HTR-8/SVneo (cell line): ENCODE results near the gene GOLGA6A.
"Not testable (repeated sequence)": the region's sequence is repeated elsewhere in the genome, so short reads cannot be mapped to it uniquely, and the experiment has no call there.

Experiments
- DNase-seq: peaks from one replicate; pipeline ENCODE4 v3.0.0; 2011; ENCODE audit warnings: low spot score, mixed read lengths; ENCODE audit not compliant: insufficient read length
- FAIRE-seq: peaks from 2 replicates; lab custom pipeline; 2011; peaks lifted over from hg19 to GRCh38; lab: Jason Lieb, UNC

GOLGA6A gene, protein sequence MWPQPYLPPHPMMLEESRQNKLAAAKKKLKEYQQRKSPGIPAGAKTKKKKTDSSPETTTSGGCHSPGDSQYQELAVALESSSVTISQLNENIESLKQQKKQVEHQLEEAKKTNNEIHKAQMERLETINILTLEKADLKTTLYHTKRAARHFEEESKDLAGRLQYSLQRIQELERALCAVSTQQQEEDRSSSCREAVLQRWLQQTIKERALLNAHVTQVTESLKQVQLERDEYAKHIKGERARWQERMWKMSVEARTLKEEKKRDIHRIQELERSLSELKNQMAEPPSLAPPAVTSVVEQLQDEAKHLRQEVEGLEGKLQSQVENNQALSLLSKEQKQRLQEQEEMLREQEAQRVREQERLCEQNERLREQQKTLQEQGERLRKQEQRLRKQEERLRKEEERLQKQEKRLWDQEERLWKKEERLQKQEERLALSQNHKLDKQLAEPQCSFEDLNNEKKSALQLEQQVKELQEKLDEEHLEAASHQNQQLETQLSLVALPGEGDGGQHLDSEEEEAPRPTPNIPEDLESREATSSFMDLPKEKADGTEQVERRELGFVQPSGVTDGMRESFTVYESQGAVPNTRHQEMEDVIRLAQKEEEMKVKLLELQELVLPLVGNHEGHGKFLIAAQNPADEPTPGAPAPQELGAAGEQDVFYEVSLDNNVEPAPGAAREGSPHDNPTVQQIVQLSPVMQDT

DNA sequence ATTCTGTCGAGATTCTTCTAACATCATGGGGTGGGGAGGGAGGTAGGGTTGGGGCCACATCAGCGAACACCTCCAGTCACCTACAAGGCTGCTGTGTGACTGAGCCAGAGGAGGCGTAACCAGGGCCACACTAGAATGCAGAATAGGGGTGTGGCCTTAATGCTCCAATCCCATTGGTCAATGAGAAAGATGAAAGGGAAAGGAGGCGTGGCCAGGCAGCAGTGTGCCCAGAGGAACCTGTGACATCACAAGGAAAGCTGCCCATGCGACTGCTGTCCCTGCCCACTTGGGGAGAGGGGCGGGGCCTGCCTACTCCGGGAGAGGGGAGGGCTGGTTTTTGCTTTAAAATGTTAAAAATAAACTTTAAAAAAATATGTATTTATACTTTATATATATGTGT, at the start of gene GOLGA6A:
GOLGA6A (minus strand) TSS at position 101 of the 400 bp plus-strand sequence; CDS start at position 60, 41 bp downstream.
- not testable (repeated sequence) for DNase-seq, FAIRE-seq

DNA sequence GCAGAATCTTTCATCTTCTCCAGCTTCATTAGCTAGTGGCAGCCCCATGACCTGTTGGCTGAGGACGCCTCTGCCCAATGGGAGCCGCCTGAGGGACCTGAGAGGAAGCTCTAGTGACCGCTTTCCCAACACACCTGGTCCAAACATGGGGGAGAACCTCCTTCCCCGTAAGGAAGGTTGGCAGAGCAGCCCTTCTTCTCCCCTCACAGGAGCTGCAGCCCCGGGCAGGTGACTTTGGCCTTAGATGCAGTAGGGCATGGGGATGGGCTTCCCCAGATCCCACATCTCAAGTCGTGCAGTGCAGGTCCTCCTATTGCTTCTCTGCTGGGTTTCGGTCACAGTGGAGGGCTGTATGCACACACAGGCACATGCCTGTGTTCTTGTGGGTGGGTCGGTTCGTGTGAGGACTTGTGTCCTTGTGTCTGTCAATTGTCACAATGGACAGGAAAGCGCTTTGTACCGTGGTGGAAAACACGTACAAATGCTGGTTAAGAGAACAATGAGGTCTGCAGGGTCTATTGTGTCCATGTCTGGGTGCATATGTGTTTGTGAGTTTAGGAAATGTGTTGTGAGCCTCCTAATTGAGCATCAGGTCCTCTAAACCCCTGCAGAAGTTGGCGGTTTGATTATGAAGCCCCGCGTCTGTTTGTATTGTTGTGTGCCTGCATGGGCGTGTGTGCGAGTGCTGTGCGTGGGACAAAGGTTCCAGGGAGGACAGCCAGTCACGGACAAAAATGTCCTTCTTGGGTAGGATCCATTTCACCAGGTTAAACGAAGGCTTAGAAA, 49.5 kb upstream of the GOLGA6A start:
- DNase-seq (no peak), FAIRE-seq (no peak)

DNA sequence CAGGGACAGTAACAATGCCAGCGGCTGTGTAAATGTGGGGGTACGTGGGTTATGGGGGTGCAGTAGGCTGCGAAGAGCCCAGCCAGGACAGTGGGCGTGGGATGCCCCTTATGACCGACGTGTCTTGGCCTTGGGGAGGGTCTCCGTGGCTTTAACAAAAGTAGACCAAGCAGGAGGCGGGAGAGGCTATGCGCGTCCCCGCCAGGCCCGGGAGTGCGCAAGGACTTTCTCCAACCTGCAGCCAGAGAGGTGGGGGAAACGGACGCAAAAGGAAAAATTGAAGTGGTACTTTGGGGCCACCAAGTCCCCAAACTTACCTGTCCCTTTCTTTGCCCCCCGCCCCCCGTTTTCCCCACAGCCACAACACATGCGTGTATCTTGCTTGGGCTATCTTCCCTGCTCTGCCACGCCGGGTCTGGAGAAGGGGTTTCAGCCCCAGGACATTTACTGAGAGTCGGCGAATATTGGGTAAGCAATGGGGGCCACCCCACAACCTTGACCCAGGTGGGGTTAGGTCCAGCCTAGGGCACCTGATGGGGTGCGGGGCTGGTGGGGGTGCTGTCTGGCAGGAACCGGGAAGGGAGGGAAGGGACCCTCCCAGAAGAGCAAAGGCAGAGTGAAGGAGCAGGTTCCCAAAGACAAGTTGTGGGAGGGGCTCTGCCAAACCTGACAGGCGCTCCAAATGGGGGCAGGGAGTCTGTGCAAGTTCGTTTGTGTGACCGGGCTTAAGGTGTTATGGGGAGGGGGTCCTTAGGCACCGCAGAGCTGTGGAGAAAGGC, 48.7 kb upstream of the GOLGA6A start:
- FAIRE-seq (no peak), DNase-seq (no peak)

DNA sequence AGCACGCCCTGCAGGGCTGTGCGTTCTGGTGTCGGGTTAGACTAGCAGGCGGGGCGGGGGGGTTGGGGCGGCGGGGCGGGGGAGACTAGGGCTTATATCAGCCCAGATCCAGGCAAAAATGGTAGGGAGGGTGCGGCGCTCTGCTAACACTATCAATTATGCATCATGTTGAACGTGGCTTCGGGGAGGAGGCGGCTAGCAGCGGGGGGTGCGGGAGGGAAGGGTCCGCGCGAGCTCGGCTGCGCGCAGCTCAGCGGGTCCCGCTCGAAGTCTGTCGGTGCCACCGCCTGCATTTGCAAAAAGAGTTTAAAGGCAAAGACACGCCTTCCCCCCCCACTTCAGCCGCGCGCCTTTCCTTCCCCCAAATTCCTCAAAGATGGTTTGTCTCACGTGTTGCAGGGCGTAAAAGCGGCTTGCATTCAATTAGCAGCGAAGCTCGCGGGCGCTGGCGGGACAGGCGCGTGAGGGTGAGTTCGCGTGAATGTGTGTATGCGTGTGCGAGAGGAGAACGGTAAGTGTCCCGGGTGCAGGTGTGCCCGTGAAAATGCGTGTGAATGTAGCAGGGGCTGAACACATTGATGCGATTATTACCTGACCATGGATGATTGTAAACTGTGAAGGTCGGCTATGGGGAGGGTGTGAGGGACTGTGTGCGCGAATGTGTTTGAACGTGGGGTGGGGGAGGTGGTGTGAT, 48.0 kb upstream of the GOLGA6A start, which contains the start of gene ISLR2:
ISLR2 (plus strand) TSS at position 432 of the 694 bp plus-strand sequence. CDS start 2,169 bp downstream, outside the sequence.
- DNase-seq (no peak), FAIRE-seq (no peak)

DNA sequence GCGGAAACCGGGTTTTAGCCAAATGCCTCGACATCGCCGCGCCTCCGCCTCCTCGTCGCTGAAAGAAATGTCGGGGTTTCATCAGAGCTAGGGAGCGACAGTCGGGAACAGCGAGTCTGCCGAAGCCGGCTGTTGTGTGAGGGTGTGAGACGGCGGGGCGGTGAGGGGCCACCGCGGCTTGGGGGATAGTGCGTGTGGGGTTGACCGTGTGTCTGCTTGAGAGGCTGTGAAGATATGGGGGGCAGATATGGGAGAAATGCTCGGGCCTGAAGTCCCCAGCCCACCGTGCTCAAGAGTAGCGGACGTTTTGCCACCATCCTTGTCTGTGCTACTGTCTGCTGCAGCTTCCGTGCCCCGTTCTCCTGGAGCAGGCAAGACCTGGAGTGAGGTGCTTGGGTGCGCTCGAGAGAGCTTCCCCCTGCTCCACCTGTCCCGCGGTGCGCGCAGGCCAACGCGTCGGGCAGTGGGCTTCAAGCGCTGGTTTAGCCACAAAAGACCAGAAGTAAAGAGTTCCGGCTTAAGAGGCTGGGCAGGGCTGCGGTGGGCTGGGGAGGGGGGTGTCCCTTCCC, 47.3 kb upstream of the GOLGA6A start:
- FAIRE-seq (no peak), DNase-seq (no peak)

DNA sequence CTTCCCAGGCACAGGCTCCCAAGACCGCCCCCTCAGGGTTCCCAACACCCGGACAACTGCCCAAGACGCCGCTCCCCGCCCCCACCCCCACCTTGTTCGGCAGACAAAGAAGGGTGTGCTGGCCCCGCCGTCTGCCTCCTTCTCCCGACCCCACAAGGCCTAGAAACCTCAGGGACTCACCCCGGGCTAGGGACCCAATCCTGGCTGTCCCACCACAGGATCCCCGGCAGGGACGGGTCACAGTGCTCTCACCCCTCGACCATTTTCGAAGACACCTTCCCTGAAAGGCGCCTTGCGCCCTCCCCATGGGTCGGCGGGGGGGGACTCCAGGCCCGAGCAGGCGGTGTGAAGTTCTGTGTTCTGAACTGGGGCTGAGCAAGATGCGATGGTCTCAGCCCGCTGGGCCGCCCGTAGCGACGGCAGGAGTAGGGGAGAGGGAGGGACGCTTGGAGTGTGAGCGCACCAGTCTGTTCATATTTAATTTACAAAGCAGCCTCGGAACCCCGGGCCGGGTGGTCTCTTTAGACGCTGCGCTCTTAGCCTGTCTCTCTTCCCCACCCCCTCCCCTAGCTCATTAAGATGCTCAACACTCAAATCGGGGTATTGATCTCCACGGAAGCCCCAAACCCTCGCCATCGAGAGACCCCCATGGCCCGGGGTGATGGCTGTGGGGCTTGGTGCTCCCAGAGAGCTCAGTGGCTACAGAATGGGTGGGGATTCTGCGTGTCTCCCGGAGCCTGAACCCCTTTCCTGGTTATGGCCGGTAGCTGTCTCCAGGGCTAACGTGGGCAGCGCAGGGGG, 46.6 kb upstream of the GOLGA6A start:
- DNase-seq (no peak), FAIRE-seq (no peak)

DNA sequence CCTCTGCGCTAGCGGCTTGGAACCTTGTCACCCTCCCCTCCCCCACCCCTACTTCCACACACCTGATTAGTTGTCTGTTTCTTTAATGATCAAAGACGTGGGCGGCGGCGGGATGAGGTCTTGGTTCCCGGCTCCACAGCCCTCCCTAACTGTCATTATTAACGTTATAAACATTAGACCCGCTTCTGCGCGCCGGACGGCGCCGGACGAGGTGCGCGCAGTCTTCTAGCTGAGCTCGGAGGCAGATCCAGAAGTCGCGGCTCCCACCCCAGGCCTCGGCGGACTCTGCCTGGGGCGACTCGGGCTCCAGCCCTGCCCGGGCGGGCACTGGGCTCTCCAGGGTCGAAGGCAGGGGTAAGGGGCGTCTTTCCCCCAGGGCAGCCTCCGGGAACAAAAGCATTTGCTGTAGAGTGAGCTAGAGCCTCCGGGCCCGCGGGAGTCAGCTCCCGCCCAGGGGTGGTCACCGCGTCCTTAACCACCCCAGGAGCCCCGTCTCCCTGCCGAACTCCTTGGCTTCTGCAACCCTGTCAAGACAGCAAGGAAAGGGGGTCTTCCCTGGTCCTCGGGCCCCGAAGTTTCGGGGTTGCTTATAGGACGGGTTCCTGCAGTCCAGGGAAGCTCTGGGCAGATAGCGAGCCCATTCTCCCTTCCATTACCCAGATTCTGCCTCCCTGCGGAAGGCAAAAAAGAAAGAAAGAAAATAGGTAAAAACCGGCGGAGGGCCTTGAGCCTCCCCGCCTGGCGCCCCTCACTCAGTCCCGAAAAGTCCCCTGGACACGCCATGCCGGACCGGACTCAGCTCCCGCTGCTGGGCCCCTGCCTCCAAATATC, 45.8 kb upstream of the GOLGA6A start:
- no peak for DNase-seq
- no peak for FAIRE-seq

DNA sequence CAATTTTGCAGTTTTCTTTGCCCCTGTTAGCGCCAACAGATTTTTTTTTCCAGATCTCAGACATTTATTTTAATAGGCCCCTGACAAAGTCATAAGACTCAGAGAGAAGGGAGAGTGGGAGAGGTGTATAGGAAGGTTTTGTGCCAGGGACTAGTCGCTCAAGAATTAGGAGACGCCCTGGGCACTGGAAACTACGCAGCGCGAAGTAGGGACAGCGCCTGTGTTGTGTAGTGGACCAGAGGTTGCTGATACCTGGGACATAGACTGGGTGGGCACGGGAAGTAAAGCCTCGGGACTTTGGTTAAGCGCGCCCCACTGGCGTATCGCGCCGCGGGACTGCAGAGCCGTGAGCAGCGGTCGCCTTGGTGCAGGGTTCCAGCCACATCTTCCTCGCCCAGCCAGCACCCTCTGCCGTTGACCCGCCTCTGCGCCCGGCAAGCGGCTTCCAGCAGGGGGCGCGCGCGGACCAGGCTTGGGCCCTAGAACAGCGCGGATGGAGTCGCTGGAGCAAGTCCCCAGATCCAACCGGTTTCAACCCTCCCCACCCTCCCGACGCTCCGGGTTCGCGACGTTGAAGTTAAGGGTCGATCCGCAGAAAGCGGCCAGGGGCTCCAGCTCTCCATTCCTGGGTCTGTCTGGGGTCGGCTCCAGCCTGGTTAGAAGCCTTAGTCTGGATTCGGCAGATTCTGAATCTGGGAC, 45.1 kb upstream of the GOLGA6A start:
- peak; percentile 81 for DNase-seq

DNA sequence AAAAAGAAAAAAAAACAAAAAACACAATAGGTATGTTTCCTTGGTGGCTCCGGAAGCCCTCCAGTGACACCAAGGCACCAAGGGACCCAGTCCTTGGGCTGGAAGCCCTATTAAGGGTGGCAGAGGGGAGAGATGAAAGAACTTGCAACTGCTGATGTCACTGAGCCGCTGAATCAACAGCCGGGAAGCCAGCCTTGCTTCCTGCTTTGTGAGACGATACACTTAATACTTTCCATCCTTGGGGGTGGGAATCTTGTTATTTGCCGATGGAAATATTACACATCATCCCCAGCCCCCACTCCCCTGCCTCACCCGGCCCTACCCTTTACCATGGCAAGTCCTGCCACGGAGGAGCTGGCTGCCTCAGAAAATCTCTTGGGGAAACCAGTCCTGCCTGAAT, 42.4 kb upstream of the GOLGA6A start:
- no peak for DNase-seq
- no peak for FAIRE-seq

More for the DNA sequence above, 45.1 kb upstream of the GOLGA6A start:
- peak; percentile 31 for FAIRE-seq

DNA sequence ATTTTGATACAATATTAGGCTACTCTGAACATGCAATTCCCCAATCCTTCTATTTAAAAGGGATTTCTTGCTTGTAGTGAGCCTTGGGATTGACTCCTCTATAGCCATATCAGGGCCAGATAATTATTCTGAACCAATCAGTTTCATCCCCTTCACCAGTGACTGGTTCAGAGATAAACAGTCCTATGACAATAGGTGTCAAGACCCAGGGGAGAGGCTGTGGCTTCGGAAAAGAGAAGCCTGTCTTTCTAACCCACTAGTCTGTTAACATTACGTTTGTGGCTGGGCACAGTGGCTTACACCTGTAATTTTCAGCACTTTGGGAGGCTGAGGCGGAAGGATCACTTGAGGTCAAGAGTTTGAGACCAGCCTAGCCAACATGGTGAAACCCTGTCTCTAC, 41.8 kb upstream of the GOLGA6A start:
- DNase-seq: no peak
- no peak for FAIRE-seq

DNA sequence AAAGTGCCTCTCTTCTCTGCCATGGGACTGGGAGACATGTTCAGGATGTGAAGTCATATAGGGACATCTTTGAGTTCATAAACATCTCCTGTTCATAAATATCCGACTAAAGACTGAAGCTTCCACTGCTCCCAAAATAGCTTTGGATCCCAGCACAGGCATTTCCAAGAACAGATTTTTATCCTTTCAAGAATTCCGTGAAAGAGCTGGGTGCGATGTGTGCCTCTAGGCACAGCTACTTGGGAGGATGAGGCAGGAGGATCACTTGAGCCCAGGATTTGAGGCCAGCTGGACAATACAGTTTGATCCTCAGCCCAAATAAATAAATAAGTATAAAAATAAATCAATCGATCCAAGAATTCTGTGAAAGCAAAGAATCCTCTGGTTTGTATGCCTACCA, 41.3 kb upstream of the GOLGA6A start:
- DNase-seq (no peak), FAIRE-seq (no peak)

DNA sequence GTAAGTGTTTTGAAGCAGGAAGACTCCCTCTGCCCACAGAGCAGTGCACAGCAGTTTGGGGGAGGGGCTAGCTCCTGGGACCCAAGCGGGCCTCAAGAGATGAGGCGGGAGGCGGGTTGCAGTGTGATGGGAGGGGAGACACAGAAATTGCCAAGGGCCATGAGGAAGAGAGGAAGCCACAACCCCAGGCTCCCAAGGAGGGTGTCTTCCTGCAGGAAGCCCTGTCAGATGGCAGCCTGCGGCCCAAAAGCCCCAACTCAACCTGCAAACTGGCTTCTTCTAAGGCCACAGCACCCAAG, 40.7 kb upstream of the GOLGA6A start:
- FAIRE-seq (no peak), DNase-seq (no peak)

DNA sequence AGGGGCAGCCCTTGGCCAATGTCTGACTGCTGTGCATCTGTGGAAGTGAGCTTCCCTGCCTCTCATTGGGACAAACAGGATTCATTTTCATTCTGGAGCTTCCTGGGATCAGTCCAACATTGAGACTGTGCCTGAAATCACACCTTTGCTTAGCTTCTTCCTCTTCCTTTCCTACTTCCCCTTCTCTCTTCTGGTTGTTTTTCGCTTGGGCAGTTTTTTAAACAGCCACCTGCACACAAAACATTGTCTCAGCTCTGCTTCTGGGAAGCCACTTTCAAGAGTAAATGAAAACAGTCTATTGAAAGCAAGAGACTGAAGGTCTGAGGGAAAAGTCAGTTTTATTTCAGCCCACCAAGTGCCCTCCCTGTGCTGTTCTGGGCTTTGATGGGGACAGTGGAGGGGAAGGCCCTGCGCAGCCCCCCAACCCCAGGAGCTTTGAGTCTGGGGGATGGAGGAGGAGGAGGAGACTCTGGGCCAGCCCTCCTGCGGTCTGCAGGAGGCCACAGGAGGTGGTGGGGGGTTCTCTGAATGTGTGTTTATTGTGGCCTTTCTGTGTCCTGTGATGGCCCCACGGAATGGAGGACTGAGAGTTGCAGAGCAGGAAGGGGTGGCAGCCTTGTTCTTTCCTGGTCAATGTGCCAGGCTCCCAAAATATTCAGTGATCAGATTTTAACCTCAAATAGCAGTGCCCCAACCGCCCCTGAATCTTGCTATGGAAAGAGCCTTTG, 40.2 kb upstream of the GOLGA6A start:
- DNase-seq: no peak
- FAIRE-seq: no peak

DNA sequence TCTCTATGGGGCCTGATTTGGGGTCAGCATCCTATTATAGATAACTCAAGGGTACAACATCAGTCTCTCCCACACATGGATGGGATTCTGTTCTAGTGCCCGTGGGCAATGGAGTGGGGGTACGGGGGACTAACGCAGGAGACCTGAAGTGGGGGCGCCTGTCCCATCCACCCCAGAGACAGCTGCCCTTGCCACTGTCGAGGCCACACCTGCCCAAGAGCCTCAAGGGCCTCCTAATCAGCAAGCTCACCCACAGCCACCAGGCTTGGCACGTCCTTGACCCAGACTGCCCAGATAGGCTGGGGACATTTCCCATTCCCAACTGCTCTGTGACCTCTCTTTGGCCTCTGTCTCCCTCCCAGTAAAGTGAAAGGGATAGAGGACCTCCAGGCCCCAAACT, 39.5 kb upstream of the GOLGA6A start:
- no peak for DNase-seq
- no peak for FAIRE-seq

DNA sequence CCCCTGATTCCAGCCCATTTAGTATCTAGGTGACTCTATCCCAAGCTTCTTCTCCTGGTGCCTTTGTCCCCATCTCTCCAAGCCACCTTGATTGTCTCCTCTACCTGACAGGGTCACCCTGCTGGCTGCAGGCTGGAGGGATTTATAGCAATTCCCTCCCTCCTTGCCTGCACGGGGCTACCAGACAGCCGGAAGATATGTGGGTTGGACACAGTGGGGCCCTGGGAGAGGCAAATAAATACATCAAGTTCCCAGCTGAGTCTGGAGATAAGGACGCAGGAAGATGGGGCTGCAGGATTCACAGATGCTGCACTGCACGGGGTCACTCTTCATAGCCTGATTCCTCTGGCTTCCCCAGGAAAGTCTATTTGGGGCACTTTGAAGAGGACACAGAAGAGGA, 38.7 kb upstream of the GOLGA6A start:
- FAIRE-seq: no peak
- DNase-seq: no peak

DNA sequence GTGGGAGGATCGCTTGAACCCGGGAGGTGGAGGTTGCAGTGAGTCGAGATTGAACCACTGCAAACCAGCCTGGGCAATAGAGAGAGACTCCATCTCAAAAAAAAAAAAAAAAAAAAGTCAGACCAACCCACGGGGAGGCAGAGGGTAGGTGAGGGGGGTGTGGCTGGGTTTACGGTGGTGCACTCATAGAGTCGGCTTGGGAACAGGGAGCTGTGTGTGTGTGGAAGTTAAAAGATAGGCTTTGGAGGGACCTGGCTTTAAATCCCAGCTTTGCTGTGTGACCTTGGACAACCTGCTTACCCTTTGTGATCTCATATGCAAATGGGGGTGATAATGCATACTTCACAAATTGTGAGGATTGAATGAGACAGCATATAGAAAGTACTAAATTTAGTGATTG, 38.1 kb upstream of the GOLGA6A start:
- FAIRE-seq (no peak), DNase-seq (no peak)
